ENCODE results near the gene ABTB2. TPM values are rescaled to one million over a fixed set of nuclear protein-coding genes. Genes with fewer than 3 reads are reported as not detected.

ABTB2 gene
- polyA plus RNA-seq, 1 donor from 2014 or later = 0.04 TPM

- no peaks in the 10 kb centered on the region for H3K36me3 Mint-ChIP-seq
- H3K4me3 Mint-ChIP-seq = no peak overlapping the region
These were observed 16.7 kb downstream of the ABTB2 start for GRCh38 chr11:34341096-34341495.

GRCh38 chr11:34340653-34341052 is 17.2 kb downstream of the ABTB2 start:
- Mint-ChIP-seq H3K4me1 (peaks cover 0 to 2% (median 0%) of the 10 kb centered on the region in 3 donors), H3K4me3 (no peak overlapping the region), H3K27me3 (no peaks in the 10 kb centered on the region), H3K36me3 (no peaks in the 10 kb centered on the region), H3K9me3 (no peaks in the 10 kb centered on the region), H3K27ac (peak overlapping the region in 1 of 3 donors; percentile 57)

More at GRCh38 chr11:34341096-34341495, 16.7 kb downstream of the ABTB2 start:
- Mint-ChIP-seq H3K9me3 (no peaks in the 10 kb centered on the region), H3K4me1 (peaks cover 0 to 2% (median 0%) of the 10 kb centered on the region in 3 donors), H3K27ac (no peak overlapping the region), H3K27me3 (no peaks in the 10 kb centered on the region)

GRCh38 chr11:34339149-34340064 is 18.4 kb downstream of the ABTB2 start:
- Mint-ChIP-seq H3K9me3 (no peaks in the 10 kb centered on the region), H3K4me1 (peaks cover 0 to 6% (median 4%) of the 10 kb centered on the region in 3 donors), H3K36me3 (no peaks in the 10 kb centered on the region), H3K27ac (no peak overlapping the region), H3K27me3 (no peaks in the 10 kb centered on the region), H3K4me3 (peak overlapping the region in 1 of 4 donors; percentile 37)

GRCh38 chr11:34337016-34337415 is 20.8 kb downstream of the ABTB2 start:
- no peaks in the 10 kb centered on the region for H3K27me3 Mint-ChIP-seq
- peak overlapping the region in 1 of 4 donors; percentile 67 for H3K4me3 Mint-ChIP-seq
- no peaks in the 10 kb centered on the region for H3K36me3 Mint-ChIP-seq
- no peak overlapping the region for H3K27ac Mint-ChIP-seq
- H3K4me1 Mint-ChIP-seq = peaks cover 0 to 6% (median 4%) of the 10 kb centered on the region in 3 donors
- no peaks in the 10 kb centered on the region for H3K9me3 Mint-ChIP-seq

- Mint-ChIP-seq H3K27me3 (no peaks in the 10 kb centered on the region), H3K27ac (no peak overlapping the region), H3K9me3 (no peaks in the 10 kb centered on the region), H3K4me3 (no peak overlapping the region), H3K4me1 (peaks cover 0 to 6% (median 4%) of the 10 kb centered on the region in 3 donors), H3K36me3 (no peaks in the 10 kb centered on the region)
These were observed 22.0 kb downstream of the ABTB2 start for GRCh38 chr11:34335801-34336200.

GRCh38 chr11:34335331-34335730 is 22.5 kb downstream of the ABTB2 start:
- H3K27me3 Mint-ChIP-seq = no peaks in the 10 kb centered on the region
- no peak overlapping the region for H3K27ac Mint-ChIP-seq
- peaks cover 0 to 6% (median 4%) of the 10 kb centered on the region in 3 donors for H3K4me1 Mint-ChIP-seq
- peak overlapping the region in 1 of 4 donors; percentile 24 for H3K4me3 Mint-ChIP-seq
- H3K9me3 Mint-ChIP-seq = no peaks in the 10 kb centered on the region
- no peaks in the 10 kb centered on the region for H3K36me3 Mint-ChIP-seq

GRCh38 chr11:34333787-34334186 is 24.0 kb downstream of the ABTB2 start:
- Mint-ChIP-seq H3K27me3 (no peaks in the 10 kb centered on the region), H3K9me3 (no peaks in the 10 kb centered on the region), H3K4me1 (peaks cover 0 to 9% (median 4%) of the 10 kb centered on the region in 3 donors), H3K36me3 (no peaks in the 10 kb centered on the region), H3K27ac (no peak overlapping the region), H3K4me3 (no peak overlapping the region)

- Mint-ChIP-seq H3K4me3 (no peak overlapping the region), H3K36me3 (no peaks in the 10 kb centered on the region), H3K27me3 (no peaks in the 10 kb centered on the region), H3K9me3 (no peaks in the 10 kb centered on the region), H3K27ac (no peak overlapping the region), H3K4me1 (peaks cover 0 to 9% (median 4%) of the 10 kb centered on the region in 3 donors)
These were observed 25.3 kb downstream of the ABTB2 start for GRCh38 chr11:34332524-34332923.

GRCh38 chr11:34331736-34332135 is 26.1 kb downstream of the ABTB2 start:
- Mint-ChIP-seq H3K4me1 (peaks cover 0 to 7% (median 4%) of the 10 kb centered on the region in 3 donors), H3K27me3 (no peaks in the 10 kb centered on the region), H3K9me3 (no peaks in the 10 kb centered on the region), H3K27ac (no peak overlapping the region), H3K4me3 (no peak overlapping the region), H3K36me3 (no peaks in the 10 kb centered on the region)

- no peak overlapping the region for H3K27ac Mint-ChIP-seq
- H3K27me3 Mint-ChIP-seq = no peaks in the 10 kb centered on the region
- no peak overlapping the region for H3K4me3 Mint-ChIP-seq
- H3K36me3 Mint-ChIP-seq = no peaks in the 10 kb centered on the region
- H3K4me1 Mint-ChIP-seq = peaks cover 0 to 7% (median 4%) of the 10 kb centered on the region in 3 donors
- no peaks in the 10 kb centered on the region for H3K9me3 Mint-ChIP-seq
These were observed 26.5 kb downstream of the ABTB2 start for GRCh38 chr11:34331329-34331728.

- Mint-ChIP-seq H3K9me3 (no peaks in the 10 kb centered on the region), H3K4me1 (peaks cover 0 to 7% (median 4%) of the 10 kb centered on the region in 3 donors), H3K36me3 (no peaks in the 10 kb centered on the region), H3K27ac (no peak overlapping the region), H3K4me3 (no peak overlapping the region), H3K27me3 (no peaks in the 10 kb centered on the region)
These were observed 27.2 kb downstream of the ABTB2 start for GRCh38 chr11:34330653-34331052.

GRCh38 chr11:34329876-34330275 is 27.9 kb downstream of the ABTB2 start:
- H3K36me3 Mint-ChIP-seq = no peaks in the 10 kb centered on the region
- H3K4me3 Mint-ChIP-seq = no peak overlapping the region
- peaks cover 0 to 2% (median 0%) of the 10 kb centered on the region in 3 donors for H3K4me1 Mint-ChIP-seq
- no peaks in the 10 kb centered on the region for H3K27me3 Mint-ChIP-seq
- no peaks in the 10 kb centered on the region for H3K9me3 Mint-ChIP-seq
- no peak overlapping the region for H3K27ac Mint-ChIP-seq

- Mint-ChIP-seq H3K9me3 (no peaks in the 10 kb centered on the region), H3K36me3 (no peaks in the 10 kb centered on the region), H3K4me3 (no peak overlapping the region), H3K4me1 (peaks cover 0 to 2% (median 0%) of the 10 kb centered on the region in 3 donors), H3K27ac (no peak overlapping the region), H3K27me3 (no peaks in the 10 kb centered on the region)
These were observed 29.2 kb downstream of the ABTB2 start for GRCh38 chr11:34328632-34328910.

GRCh38 chr11:34327804-34328631 is 29.8 kb downstream of the ABTB2 start:
- Mint-ChIP-seq H3K9me3 (no peaks in the 10 kb centered on the region), H3K4me3 (no peak overlapping the region), H3K27me3 (no peaks in the 10 kb centered on the region), H3K27ac (no peak overlapping the region), H3K36me3 (no peaks in the 10 kb centered on the region), H3K4me1 (peaks cover 0 to 5% (median 0%) of the 10 kb centered on the region in 3 donors)

GRCh38 chr11:34324466-34324865 is 33.3 kb downstream of the ABTB2 start:
- Mint-ChIP-seq H3K27me3 (no peaks in the 10 kb centered on the region), H3K4me1 (peaks cover 0 to 5% (median 0%) of the 10 kb centered on the region in 3 donors), H3K9me3 (no peaks in the 10 kb centered on the region), H3K4me3 (no peak overlapping the region), H3K27ac (no peak overlapping the region), H3K36me3 (no peaks in the 10 kb centered on the region)

All from IgD-negative memory B cell (primary cell).